Measurements from ENCODE around the gene ZNF358.

GRCh38 chr19:7541828-7542443 lies 26.0 kb downstream of the ZNF358 start:
- TF ChIP-seq POLR2AphosphoS5 (IDR thresholded peaks at IDR 0.05; ENCODE audit: low read depth, low read length) (no peak), TAF1 (IDR thresholded peaks at IDR 0.05; ENCODE audit: low read depth, low read length) (no peak), POLR2A (IDR thresholded peaks at IDR 0.05; ENCODE audit: low read depth, low read length) (no peak), POU2F2 (IDR thresholded peaks at IDR 0.05; ENCODE audit: low read depth, low read length) (no peak), SPI1 (IDR thresholded peaks at IDR 0.05; ENCODE audit: low read depth, low read length) (no peak)
